HG03066 (cell line): ENCODE results near the gene DLGAP5.
A peak's percentile ranks its signal among the peaks of the same experiment; 100 is the strongest.

Experiments used
- ATAC-seq: cut with Tn5 transposase; IDR thresholded peaks from one replicate; pipeline ENCODE4 v1.9.1; 2021; ENCODE audit warnings: low read depth; ENCODE audit not compliant: unreplicated experiment

Gene DLGAP5

GRCh38 chr14:55191203-55192053, at the start of gene DLGAP5:
Gene DLGAP5, minus strand, starts transcription at chr14:55191585. Its CDS starts 2,406 bp downstream, at chr14:55189179.
- peak; percentile 95 for ATAC-seq

GRCh38 chr14:55240526-55241178, 49.3 kb upstream of the DLGAP5 start:
- ATAC-seq, result no peak

GRCh38 chr14:55239320-55239719, 47.9 kb upstream of the DLGAP5 start:
- ATAC-seq, result no peak

GRCh38 chr14:55238019-55238680, 46.8 kb upstream of the DLGAP5 start:
- no peak for ATAC-seq

GRCh38 chr14:55233591-55233990, 42.2 kb upstream of the DLGAP5 start:
- ATAC-seq, result no peak

- no peak for ATAC-seq
Measured at GRCh38 chr14:55228261-55228660, 36.9 kb upstream of the DLGAP5 start.

GRCh38 chr14:55223364-55223763, 32.0 kb upstream of the DLGAP5 start:
- no peak for ATAC-seq

GRCh38 chr14:55221968-55222367, 30.6 kb upstream of the DLGAP5 start:
- no peak for ATAC-seq

- no peak for ATAC-seq
Measured at GRCh38 chr14:55221186-55221585, 29.8 kb upstream of the DLGAP5 start.

- no peak for ATAC-seq
Measured at GRCh38 chr14:55220230-55220629, 28.8 kb upstream of the DLGAP5 start.

- ATAC-seq, result no peak
Measured at GRCh38 chr14:55212634-55213033, 21.2 kb upstream of the DLGAP5 start.

- ATAC-seq, result no peak
Measured at GRCh38 chr14:55207832-55208231, 16.4 kb upstream of the DLGAP5 start.

GRCh38 chr14:55206175-55206693, 14.8 kb upstream of the DLGAP5 start:
- no peak for ATAC-seq

GRCh38 chr14:55201219-55202101, 10.1 kb upstream of the DLGAP5 start:
- ATAC-seq, result no peak

GRCh38 chr14:55200651-55201050, 9.3 kb upstream of the DLGAP5 start:
- no peak for ATAC-seq

GRCh38 chr14:55198749-55199148, 7.4 kb upstream of the DLGAP5 start:
- no peak for ATAC-seq

- ATAC-seq, result no peak
Measured at GRCh38 chr14:55194656-55195355, 3.4 kb upstream of the DLGAP5 start.

GRCh38 chr14:55192054-55192621, 753 bp upstream of the DLGAP5 start:
- ATAC-seq, result no peak

- ATAC-seq, result peak; percentile 2
Measured at GRCh38 chr14:55190906-55191202, 531 bp downstream of the DLGAP5 start.
